Fibroblast of the conjunctiva (primary cell): ENCODE data around the gene NFATC4.

ENCODE experiments used
- DNase-seq: peaks from one replicate; pipeline ENCODE4 v3.0.0-alpha.2; 2010; ENCODE audit warnings: low read depth

Gene NFATC4

DNA sequence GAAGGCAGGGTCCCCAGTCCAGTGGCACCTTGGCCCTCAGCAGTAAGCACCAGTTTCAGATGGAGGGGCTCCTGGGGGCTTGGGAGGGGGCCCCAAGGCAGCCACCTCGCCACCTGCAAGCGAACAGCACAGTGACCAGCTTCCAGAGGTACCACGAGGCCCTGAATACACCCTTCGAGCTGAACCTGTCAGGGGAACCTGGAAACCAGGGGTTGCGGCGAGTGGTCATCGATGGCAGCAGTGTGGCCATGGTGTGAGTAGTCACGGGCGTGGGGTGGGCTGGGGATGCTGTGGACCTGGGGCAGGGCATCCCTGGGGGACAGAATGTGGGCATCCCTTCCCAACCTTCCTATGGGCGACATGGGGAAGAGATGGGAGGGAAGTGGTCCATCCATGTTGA, 42.0 kb downstream of the NFATC4 start:
- DNase-seq = no peak

DNA sequence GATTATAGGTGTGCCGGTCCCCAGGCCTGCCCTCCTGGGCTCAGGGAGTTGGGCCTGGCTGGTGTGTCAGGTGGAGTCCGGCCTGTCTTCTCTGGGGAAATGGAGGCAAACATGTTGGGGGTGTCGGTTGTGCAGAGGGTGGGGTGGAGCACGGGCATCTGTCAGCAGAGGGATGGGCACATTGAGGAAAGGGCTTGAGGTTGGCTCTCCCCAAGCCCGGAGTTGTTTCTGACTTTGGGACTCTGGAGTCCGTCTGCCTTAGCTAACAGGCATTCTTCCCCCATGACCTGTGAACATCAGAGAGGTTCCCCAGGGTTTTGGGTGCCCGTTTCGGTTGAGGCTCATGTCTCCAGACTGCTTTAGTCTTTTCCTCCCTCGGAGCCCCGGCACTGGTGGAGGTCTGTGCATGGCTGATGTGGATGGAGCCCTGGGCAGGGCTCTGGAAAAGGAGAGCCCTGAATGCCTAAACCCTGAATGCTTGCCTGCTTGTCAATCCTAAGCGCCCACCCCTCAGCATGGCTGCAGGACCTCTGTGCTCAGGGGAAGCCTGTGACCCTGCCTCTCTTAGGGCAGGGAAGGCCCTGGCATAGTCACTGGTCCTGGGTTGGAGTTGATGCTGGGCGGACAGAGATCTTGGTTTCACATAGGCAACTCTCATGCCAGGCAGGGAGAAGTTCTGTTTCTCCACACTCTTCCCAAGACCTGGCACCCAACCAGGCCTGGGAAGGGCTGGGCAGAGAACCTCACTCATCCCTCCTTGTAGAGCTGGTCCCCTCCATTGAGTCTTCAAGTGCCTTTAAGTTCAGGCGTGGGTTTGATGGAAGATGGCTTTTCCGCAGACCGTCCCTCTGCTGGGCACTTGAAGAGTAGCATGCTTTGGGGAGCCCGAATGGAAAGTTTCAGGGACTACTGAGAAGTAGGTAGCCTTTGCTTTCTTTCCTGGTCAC, 43.7 kb downstream of the NFATC4 start:
- peak; percentile 56 for DNase-seq

DNA sequence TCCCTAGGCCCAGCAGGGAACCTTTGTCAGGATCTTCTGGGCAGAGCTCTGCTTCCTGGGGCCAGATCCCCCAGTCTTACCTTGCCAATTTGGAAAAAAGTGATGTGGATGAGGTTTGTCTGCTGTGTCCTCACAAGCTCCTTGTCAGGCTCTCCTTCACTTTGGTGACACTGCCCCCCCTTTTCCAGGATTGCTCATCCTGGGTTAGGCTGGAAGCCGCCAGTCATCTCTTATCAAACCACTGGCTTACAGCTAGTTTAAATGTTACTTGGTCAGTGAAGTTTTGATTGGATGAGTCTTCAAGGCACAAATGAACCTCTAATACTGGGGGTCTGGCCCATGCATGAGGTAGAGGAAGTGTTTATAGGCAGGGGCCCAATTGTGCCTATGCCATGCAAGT, 46.1 kb downstream of the NFATC4 start:
- DNase-seq = no peak

DNA sequence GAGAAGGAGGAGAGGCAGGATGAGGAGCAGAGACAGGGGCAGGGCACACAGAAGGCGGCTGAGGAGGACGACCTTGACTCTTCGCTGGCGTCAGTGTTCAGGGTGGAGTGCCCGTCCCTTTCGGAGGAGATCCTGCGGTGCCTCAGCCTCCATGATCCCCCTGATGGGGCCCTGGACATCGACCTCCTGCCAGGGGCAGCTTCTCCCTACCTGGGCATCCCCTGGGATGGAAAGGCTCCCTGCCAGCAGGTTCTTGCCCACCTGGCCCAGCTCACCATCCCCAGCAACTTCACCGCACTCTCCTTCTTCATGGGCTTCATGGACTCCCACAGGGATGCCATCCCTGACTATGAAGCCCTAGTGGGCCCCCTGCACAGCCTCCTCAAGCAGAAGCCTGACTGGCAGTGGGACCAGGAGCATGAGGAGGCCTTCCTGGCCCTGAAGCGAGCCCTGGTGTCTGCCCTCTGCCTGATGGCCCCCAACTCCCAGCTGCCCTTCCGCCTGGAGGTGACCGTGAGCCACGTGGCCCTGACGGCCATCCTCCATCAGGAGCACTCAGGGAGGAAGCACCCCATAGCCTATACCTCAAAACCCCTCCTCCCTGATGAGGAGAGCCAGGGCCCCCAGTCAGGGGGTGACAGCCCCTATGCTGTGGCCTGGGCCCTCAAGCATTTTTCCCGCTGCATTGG, 46.9 kb downstream of the NFATC4 start:
- no peak for DNase-seq

DNA sequence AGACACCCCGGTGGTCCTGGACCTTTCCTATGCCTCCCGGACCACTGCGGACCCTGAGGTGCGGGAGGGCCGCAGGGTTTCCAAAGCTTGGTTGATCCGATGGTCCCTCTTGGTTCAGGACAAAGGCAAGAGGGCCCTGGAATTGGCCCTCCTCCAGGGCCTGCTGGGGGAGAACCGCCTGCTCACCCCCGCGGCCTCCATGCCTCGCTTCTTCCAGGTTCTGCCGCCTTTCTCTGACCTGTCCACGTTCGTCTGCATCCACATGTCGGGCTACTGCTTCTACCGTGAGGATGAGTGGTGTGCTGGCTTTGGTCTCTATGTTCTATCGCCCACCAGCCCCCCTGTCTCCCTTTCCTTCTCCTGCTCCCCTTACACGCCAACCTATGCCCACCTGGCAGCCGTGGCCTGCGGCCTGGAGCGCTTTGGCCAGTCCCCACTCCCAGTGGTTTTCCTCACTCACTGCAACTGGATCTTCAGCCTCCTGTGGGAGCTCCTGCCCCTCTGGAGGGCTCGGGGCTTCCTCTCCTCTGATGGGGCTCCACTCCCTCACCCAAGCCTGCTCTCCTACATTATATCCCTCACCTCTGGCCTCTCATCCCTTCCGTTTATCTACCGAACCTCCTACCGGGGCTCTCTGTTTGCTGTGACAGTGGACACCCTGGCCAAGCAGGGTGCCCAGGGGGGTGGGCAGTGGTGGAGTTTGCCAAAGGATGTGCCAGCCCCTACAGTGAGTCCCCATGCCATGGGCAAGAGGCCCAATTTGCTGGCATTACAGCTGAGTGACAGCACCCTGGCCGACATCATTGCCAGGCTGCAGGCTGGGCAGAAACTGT, 47.7 kb downstream of the NFATC4 start:
- no peak for DNase-seq

DNA sequence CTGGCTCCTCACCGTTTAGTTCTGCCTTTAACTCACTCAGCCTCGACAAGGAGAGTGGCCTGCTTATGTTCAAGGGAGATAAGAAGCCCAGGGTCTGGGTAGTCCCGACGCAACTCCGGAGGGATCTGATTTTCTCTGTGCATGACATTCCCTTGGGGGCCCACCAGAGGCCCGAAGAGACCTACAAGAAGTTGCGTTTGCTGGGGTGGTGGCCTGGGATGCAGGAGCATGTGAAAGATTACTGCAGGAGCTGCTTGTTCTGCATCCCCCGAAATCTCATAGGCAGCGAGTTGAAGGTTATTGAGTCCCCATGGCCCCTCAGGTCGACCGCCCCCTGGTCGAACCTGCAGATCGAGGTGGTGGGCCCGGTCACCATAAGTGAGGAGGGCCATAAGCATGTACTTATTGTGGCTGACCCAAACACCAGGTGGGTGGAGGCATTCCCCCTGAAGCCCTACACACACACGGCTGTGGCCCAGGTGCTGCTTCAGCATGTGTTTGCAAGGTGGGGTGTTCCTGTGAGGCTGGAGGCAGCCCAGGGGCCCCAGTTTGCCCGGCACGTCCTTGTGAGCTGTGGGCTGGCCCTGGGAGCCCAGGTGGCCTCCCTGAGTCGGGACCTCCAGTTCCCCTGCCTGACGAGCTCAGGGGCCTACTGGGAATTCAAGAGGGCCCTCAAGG, 48.4 kb downstream of the NFATC4 start:
- no peak for DNase-seq

DNA sequence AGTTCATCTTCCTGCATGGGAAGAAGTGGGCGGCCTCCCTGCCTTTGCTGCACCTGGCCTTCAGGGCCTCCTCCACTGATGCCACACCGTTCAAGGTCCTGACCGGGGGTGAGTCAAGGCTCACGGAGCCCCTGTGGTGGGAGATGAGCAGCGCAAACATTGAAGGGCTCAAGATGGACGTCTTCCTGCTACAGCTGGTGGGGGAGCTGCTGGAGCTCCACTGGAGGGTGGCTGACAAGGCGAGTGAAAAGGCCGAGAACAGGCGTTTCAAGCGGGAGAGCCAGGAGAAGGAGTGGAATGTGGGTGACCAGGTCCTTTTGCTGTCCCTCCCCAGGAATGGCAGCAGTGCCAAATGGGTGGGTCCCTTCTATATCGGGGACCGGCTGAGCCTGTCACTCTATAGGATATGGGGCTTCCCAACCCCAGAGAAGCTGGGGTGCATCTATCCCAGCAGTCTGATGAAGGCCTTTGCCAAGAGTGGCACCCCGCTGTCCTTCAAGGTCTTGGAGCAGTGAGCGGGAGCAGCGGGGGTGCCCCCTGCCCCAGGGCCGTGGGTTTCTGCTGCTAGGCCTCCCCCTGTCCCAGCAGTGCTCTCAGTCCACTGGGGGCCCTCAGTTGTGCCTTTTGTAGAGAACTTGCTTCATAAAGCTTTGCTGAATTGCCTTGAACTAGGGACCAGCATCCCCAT, 49.1 kb downstream of the NFATC4 start:
- DNase-seq = no peak

DNA sequence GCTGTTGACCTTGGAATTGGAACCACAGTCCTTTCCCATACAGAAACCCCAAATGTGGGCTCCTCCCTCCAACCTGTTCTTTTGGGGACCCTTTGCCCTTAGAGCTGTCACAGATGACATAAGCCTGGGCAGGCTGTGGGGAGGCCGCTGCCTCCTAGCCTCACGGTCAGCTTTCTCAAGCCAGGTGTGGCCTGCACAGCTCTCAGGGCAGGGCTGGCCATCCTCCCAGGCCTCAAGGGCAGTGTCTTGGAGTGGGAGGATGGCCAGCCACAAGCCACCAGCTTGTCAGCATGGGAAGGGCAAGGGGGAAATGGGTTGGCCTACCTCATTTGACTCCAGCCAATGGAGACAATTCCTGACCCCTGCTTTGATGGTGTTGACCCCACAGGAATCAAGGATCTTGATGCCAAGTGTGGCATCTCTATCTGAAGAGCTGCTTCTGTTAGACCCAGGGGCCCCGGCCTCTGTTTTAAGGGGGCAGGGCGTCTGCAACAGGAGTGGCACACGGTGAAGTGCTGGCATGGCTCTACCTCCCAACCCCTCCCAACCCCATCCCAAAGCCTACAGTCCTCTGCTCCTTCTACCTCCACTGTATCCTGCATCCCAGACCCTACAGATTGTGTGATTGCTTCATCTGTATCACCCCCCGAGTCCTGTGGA, 50.0 kb downstream of the NFATC4 start:
- DNase-seq = no peak

DNA sequence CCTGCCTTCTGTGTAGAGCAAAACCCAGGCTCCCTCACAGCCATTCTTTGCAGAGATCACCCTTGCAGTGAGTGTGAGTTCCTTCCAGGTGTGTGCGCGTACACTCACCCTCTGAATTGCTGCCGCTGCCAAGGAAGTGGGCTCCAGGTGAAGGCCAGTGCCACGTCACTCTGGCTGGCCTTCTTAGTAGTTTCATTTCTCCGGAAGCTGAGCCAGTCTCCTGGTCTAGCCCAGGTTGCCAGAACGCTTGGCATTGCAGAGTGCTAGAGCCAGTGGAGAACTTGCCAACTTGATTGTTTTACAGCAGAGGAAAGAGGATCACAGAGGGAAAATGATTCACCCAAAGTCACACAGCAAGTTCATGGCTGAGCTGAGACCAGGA, 50.5 kb downstream of the NFATC4 start:
- DNase-seq = no peak

DNA sequence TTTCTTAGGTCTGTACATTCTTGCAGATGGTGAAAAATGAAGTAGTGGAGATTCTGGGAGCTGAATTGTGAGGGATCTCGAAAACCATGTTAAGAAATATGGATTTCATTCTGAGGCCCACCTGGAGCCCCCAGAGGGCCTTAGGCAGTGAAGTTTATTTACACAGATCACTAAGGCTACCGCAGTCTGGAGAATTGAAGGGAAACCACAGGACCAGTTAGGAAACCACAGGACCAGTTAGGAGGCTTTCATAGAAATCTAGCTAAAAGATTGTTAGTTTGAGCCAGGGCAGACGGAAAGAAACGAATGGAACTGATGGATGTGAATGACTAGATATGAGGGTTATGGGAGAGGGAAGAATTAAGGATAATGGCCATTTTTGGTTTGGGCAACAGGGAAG, 54.3 kb downstream of the NFATC4 start:
- no peak for DNase-seq

DNA sequence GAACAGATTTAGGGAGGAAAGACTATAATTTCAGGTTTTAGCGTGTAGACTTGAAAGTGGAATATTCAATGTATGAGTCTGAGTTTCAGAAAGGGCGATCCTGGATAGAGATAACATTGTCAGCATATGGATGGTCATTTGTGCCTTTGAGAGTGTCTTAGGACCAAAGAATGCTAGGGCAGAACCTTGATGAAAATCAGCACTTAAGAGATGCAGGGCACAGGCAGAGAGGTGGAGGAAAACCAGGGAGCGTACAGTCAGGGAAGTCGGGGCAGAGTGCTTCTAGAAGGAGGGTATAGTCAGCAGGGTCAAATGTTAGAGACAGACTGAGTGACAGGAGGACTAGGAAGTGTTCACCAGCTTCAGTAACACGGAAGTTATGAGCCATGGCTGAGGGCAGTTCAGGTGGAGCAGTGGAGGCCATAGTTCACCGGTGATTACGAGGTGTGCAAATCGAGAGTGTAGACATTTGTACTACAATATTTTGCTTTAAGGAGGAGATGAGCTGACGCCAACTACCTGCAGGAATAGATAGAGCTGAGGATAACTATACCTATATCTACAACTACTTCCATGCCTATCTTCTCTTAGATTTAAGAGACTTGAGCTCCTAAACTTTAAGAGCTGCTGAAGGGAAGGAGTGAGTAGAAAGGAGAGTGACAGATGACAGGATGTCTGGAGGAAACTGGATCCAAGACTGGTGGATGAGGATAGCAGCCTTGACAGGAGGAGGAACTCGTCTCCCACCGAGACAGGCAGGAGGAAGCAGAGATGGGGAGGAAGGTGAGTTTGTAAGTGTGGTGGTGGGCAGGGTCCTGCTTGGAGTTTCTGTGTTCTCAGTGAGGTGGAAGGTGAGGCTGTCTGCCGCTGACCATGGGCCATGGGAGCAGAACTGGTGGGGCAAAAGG, 55.0 kb downstream of the NFATC4 start:
- no peak for DNase-seq

DNA sequence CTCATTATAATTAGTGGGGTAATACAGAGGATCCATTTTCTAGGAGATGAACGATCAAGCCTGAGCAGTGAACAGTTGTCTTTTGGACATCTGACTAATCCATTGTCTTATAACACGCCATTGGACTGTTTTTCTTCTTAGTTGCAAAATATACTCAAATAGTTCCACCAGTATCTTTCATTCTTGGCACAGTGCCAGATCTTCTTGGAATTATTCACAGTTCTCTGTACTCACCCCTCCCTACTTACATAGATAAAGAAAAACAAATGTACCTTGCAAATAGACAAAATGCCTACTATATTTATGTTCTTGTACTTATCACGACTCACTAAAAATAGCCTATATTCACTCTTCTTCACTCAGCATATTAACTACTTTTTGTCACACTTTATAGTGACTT, 57.7 kb downstream of the NFATC4 start:
- DNase-seq = peak; percentile 68

DNA sequence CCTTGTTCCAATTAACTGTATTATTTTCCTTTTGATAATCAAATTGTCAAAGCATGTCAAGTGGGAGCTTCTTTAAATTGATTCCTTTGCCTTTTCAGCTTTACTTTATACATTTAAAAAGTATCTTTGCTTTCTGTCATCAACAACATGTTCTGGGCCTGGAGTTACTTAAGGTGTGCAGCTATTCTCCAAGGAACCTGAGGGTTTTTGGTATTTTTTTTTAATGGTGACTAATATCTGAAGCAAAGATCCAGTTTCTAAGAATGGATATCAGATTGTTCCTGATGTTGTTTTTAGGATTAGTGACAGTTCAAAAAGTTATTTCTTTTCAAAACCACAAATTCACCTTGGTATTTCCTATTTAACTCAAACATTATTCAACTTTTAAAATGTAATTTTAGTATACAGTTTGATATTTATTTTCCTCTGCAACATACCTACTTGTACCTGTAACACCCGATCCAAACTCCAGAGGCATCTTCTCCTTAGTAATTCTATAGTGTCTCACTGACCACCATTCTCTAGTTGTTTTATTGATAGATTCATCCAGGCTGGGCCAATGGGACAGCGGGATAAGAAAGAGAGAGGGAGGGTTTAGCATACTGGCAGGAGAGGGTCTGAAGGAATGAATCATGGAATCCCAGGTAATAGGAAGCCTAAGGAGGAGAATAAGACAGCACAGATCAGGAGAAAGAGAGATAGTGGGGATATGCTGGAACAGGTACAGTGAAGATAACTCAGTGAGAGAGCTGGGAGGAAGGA, 58.3 kb downstream of the NFATC4 start:
- DNase-seq = no peak

DNA sequence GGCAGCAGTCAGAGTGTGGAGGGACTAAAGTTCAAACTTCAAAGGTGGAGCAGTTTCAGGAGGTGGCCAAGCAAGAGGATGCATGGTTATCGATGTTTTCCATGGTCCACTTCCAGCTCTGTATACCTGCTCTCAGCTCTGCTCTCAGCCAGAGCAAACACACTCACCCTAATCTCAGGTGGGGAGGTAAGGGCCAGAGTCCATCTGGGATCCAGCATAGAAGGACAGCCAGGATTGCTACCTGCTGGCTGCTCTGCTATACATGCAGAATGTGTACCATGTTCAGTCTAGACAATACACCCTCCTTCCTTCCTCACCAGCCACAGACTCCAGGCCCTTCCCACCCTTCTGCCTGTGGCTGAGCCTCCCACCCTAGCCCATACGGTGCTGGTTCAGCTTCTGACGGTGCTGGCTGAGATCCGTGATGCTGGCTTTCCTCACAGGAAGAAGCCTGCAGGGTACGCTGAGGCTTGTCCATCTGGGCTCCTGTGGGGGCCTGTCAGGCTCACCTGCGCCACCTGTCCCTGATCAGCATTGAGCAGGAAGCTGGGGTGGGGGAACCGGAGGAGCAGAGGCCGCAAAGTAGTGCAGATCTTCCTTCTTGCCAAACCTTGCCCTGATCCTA, 59.0 kb downstream of the NFATC4 start:
- DNase-seq = no peak

DNA sequence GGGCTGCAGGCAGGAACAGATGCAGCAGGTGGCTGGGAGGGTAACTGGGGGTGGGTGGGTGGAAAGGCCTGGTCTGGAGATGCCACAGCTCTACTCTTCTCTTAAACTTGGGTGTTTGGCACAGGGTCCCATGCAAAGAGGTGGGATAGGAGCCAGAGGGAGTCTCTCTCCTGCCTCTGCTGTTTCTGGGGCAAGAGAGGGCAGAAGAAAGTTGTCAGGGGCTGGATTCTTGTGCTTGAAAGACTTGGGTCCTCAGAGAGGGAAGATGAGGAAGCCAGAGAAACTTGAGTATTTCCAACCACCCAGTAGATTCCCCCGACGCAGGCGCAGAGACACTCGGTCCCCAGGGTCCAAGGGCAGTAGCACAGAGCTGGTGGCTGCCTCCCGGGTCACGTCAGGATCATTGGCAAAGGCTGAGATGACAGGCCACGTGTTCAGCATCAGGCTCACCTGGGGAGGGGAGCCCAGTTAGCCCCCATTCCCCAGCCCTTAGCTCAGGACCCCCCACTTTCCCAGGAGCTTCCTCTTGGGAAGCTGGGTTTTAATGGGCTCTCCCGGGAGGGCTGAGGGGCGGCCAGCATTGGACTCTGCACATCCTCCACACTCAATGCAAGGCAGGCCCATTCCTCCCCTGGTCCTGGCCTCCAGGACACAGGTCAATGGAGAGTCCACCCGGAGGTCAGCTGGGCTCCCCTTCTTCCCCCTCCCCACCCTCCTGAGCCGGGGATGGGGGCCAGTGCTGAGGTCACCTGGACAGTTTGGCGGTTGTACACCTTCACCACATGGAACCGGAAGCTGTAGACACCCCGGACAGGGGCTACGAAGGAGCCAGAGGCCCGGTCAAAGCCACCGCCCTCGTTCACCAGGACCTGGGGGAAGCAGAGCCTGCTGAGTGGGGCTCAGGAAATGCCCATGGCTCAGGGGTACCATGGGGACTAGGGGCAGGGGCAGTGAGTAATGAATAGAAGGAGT, 59.8 kb downstream of the NFATC4 start:
- DNase-seq = no peak

DNA sequence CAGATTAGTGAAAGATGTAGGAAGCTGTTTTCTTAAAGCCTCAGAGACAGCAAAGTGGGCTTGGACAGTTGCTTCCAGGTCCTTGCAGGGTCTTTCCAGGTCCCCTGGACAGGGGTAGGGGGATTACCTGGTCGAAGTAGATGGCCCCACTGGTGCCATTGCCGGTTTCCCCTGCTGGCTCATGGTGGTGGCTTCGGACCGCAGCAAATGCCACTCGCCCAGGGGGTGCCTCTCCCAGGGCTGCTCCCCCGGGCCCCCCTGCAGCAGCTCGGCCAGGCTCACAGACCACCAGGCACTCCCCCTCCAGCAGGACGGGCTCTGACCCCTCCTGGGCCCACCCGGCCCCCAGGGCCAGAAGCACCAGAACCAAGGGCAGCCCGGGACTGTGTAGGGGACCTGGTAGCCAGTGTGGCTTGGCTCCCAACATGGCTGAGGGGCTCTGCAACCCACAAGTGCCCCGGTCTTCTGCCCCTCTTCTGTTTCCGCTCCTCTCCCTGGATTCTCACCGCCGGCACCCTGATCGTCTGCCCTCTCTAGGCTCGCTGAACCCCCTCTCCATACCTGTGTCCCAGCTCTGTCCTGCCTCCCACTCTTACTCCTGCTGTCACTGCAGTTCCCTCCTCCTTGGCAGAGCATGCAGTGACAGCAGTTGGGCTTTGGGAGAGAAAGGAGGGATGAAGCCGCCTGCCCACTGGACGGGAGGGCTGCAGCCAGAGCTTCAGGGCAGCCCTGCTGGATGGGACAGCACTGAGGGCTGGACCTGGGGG, 60.8 kb downstream of the NFATC4 start:
- DNase-seq = no peak
